ENCODE results near the gene SOX13.
A peak's percentile ranks its signal among the peaks of the same experiment; 100 is the strongest.
"Not testable (repeated sequence)": the region's sequence is repeated elsewhere in the genome, so short reads cannot be mapped to it uniquely, and the experiment has no call there.

Gene SOX13

GRCh38 chr1:204087181-204087892 lies 14.4 kb downstream of the SOX13 start:
- FAIRE-seq (no peak), DNase-seq (ENCODE audit: low spot score) (no peak)

GRCh38 chr1:204087893-204088528 lies 15.1 kb downstream of the SOX13 start:
- no peak for FAIRE-seq
- DNase-seq (ENCODE audit: low spot score): no peak

- no peak for FAIRE-seq
- no peak for DNase-seq (ENCODE audit: low spot score)
Measured at GRCh38 chr1:204088596-204088995, 15.7 kb downstream of the SOX13 start.

DNA sequence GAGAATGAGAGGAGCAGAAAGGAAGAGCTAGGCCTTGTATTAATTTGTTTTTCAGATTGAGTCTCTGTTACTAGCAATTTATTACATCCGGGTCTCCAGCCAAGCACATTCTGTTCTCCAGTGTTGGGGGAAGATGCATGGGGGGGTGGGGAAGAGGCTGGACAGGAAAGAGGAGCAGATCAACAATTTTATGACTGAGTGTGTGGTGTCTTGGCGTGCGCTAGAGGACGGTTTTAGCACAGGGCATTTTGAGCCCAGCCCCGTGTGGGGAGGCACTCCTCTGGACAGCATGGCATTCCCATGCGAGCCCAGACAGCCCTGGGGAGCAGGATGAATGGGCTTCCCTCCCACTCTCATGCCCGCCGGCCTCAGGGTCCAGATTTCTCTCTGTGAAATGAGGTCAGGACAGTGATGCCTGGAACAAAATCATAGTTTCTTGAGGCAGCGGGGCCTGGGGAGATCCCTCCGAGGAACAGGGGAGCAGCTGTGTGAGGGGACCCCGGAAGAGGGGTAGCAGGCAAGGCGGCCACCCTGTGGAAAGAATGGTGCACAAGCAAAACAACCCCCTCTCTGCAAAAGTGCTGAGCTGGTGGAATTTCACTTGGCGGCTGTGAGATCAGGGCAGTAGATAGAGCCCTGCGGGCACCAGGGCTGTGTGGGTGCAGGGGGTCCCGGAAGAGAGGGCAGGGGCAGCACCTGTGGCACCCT lies 16.3 kb downstream of the SOX13 start:
- no peak for DNase-seq (ENCODE audit: low spot score)
- FAIRE-seq: no peak

DNA sequence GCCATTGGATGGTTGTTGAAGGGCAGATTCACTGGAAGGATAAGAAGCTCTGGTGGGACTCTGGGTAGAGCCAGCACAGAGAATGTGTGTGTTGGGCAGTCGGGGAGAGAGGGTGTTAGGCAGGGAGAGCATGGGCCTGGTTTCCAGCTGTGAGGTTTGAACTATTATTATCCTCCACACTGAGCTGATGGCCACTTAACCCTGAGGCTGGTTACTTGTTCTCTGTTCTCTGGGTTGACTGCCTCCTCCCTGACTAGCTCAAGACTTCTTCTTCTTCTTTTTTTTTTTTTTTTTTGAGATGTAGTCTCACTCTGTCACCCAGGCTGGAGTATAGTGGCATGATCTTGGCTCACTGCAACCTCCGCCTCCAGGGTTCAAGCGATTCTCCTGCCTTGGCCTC lies 17.2 kb downstream of the SOX13 start:
- not testable (repeated sequence) for FAIRE-seq; DNase-seq (ENCODE audit: low spot score)

DNA sequence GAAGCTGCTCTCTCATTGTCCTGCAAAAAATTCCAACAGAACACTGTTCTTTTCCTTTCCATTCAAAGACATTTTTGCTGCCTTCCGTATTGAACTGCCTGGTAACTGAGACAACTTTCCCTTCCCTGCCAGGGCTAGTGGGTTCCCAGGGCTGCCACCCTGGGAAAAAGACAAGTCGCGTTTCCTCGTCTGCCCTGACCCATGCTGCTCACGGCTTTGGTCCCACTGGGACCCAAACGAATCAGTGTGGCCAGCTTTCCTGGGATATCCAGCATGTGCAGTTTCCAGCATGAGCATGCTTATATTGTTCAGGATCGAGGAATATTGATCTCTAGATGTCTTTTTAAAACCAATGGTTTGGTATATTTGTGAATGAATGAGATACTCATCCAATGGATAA lies 18.2 kb downstream of the SOX13 start:
- DNase-seq (ENCODE audit: low spot score) (no peak), FAIRE-seq (no peak)

GRCh38 chr1:204091787-204092312 lies 18.9 kb downstream of the SOX13 start:
- no peak for FAIRE-seq
- no peak for DNase-seq (ENCODE audit: low spot score)

- FAIRE-seq (no peak), DNase-seq (ENCODE audit: low spot score) (no peak)
Measured at GRCh38 chr1:204092632-204093420, 19.9 kb downstream of the SOX13 start.

DNA sequence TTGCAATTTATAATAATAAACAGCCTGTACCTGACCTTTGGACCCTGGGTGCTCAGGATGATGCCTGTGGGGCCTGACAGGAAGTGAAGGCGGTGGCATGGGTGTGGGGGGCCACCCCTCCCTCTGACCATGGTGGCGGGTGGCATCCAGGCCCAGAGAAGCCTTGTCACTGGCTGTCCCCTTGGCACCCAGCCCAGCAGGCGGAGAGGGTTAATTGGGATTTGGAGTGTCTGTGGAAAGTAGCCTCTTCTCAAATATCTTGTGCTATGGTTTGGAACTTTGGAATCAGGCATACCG lies 20.5 kb downstream of the SOX13 start:
- DNase-seq (ENCODE audit: low spot score) (no peak), FAIRE-seq (no peak)

DNA sequence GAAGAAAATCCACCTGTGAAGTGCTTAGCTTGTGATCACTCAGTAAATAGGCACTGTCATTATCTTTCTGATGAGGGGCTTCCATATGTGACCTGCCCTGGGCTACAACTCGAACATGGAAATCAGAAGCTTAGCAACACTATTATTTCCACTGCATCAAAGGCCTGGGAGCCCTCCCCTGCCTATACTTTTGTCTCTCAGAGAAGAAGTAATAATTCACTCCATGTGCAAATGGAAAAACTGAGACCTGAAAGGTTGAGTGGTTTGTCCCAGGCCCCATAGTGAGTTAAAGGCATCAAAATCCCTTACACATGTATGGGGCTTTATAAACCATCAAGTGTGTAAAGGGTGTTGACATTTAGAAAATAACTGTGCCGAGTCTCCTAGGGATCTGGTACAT lies 20.9 kb downstream of the SOX13 start:
- DNase-seq (ENCODE audit: low spot score) (no peak), FAIRE-seq (no peak)

- FAIRE-seq (no peak), DNase-seq (ENCODE audit: low spot score) (no peak)
Measured at GRCh38 chr1:204094313-204094729, 21.4 kb downstream of the SOX13 start.

DNA sequence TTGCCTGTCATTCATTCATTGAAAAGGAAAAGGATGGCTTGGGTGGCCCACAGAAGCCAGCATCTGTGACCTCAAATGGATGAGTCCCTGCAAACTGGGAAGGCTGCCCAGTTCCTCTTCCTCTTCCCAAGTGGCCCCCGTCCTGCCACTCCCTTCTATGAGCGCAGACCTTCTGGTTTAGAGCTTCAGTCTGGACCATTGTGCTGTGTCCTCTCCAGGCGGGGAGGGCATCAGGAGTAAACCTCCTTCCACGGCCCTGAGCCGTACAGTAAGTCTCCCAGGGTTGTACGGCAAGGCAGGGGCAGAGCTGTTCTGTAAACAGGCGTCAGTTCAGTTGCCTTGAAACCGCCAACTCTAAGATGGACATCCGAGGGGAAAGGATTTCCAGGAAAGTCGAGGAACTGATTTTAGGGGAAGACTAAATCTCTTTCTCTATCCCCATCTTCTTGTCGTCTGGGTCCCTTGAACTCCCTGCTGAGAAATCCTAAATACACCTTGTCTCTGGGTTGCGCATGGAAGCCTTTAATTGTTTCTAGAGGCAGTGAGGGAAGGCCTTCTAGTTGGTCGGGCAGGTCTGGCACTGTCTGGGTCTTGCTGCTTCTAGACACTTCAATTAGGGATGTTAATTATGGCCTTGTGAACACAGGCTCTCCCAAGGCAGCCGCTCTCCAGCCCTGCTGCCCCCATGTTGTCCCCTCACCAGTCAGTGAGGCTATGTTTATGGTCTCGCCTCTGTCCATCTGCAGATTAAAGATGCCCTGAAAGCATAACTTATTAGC lies 22.1 kb downstream of the SOX13 start:
- DNase-seq (ENCODE audit: low spot score) (no peak), FAIRE-seq (no peak)

- DNase-seq (ENCODE audit: low spot score) (no peak), FAIRE-seq (no peak)
Measured at GRCh38 chr1:204096931-204097330, 24.0 kb downstream of the SOX13 start.

DNA sequence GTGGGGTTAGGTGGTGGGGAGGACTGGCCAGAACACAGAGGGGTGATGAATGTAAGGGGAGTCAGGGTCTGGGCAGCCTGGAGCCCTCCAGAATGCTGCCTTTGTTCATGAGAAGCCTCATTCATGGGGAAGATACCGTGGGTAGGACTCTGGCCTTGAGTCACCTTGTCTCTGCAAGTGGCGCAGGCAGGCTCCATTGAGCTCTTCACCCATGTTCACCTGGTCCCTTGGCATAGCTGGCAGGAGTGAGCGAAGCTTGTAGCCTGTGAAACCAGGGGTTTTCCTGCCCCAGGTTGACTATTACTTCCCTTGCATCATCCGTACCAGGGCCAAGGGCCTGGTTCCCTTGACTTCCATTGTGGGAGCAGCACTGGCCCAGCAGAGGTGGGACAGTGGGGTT lies 25.8 kb downstream of the SOX13 start:
- DNase-seq (ENCODE audit: low spot score) (no peak), FAIRE-seq (no peak)

DNA sequence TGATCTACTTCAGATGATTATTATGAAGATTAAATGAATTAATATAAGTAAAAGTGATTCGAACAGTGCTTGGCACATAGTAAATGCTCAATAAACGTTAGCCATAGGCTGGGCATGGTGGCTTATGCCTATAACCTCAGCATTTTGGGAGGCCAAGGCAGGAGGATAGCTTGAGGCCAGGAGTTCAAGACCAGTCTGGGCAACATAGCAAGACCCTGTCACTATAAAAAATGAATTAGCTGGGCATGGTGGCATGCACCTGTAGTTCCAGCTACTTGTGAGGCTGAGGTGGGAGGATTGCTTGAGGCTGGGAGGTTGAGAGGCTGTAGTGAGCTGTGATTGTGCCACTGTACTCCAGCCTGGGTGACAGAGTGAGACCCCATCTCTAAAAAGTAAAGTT lies 26.8 kb downstream of the SOX13 start:
- DNase-seq (ENCODE audit: low spot score); FAIRE-seq: not testable (repeated sequence)

GRCh38 chr1:204102029-204102611 lies 29.2 kb downstream of the SOX13 start:
- FAIRE-seq (no peak), DNase-seq (ENCODE audit: low spot score) (no peak)

DNA sequence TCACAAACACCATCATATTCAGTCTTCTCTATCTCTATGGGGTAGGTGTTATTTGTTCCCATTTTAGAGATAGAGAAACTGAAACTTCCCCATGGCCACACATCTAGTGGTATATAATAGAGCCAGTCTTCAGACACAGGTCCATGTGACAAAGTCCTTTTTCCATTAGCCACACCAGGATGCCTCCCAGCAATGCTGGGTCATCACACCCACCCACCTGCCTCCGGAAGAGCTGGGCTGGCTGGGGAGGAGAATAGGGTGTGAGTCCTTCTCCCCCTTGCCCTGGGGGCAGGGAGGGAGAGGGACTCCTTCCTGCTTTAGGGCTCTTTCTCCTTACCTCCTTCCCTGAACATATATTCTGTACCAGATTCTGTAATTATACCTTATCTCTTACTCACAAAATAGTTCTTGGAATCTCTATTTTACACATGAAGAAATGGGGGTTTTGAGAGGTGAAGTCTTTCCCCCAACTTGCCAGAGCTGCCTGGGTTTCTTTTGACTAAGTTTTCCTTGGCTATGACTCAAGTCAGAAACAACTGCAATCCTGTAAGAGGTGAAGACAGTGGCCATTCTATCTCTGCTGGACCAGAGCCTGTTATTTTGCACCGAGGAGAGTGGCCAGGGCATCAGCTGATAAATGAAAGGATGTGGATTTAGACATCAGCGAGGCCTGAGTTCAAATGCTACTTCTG lies 30.0 kb downstream of the SOX13 start:
- no peak for FAIRE-seq

GRCh38 chr1:204103431-204103741 lies 30.5 kb downstream of the SOX13 start:
- FAIRE-seq (no peak), DNase-seq (ENCODE audit: low spot score) (no peak)

More for the DNA sequence above, 30.0 kb downstream of the SOX13 start:
- no peak for DNase-seq (ENCODE audit: low spot score)

- peak; percentile 74 for DNase-seq (ENCODE audit: low spot score)
- FAIRE-seq: no peak
Measured at GRCh38 chr1:204104331-204105130, 31.6 kb downstream of the SOX13 start.

Measured in RCC 7860 (cell line).